SK-N-SH (cell line): ENCODE measurements around the gene BRINP2. TPM values are rescaled to one million over a fixed set of nuclear protein-coding genes. Genes with fewer than 3 reads are reported as not detected.

Experiments used
- CTCF ChIA-PET: fragments of 300-600, 350-600 bp; formaldehyde crosslinking; extraction: SDS; loops from one replicate; lab custom pipeline; 2021; lab: Yijun Ruan, JAX
- POLR2A ChIA-PET: fragments of 350-600 bp; sonication (Branson Sonifier 250); formaldehyde crosslinking; extraction: SDS; loops from one replicate; lab custom pipeline; 2020; ENCODE audit warnings: antibody characterized with exemption, inconsistent platforms; lab: Yijun Ruan, JAX
- DNase-seq: peaks from one replicate; pipeline ENCODE4 v3.0.0; 2012
- H2AFZ ChIP-seq: fragments of 200-600 bp; sonication (generic); 2 replicates; pipeline ENCODE4 v1.8.1; 2016; ENCODE audit warnings: antibody characterized with exemption, mild to moderate bottlenecking, low read depth
- H3F3A ChIP-seq: fragments of 200-600 bp; sonication (generic); replicated peaks from 2 replicates; pipeline ENCODE3; 2016; ENCODE audit warnings: antibody characterized with exemption, mild to moderate bottlenecking; ENCODE audit not compliant: insufficient read depth
- H3K27ac ChIP-seq, 2 experiments: fragments of 200-500 bp in 1 of 2; fragments of 200-600 bp in 1 of 2; sonication (Bioruptor generic) in 1 of 2; sonication (generic), shearing (Covaris generic) in 1 of 2; 2 replicates each; pipeline versions ENCODE4 v1.5.1 to v1.6.1; 2014 to 2016; ENCODE audit warnings: low read depth in 2 of 2, inconsistent platforms in 1 of 2, low read length in 1 of 2, mild to moderate bottlenecking in 1 of 2, mixed read lengths in 1 of 2
- H3K27me3 ChIP-seq: fragments of 200-600 bp; sonication (generic), shearing (Covaris generic); 2 replicates; pipeline ENCODE4 v1.6.1; 2016; ENCODE audit warnings: mixed run types; ENCODE audit not compliant: insufficient read depth
- H3K36me3 ChIP-seq, 2 experiments: fragments of 200-500 bp in 1 of 2; fragments of 200-600 bp in 1 of 2; sonication (Bioruptor generic) in 1 of 2; sonication (generic) in 1 of 2; replicated peaks in 1 of 2; 2 replicates each; pipeline versions ENCODE3 to v1.5.1; 2014 to 2016; ENCODE audit warnings: low read length in 1 of 2, mild to moderate bottlenecking in 1 of 2; ENCODE audit not compliant: insufficient read depth in 2 of 2, control insufficient read depth in 1 of 2
- H3K4me1 ChIP-seq, 2 experiments: fragments of 200-500 bp in 1 of 2; fragments of 200-600 bp in 1 of 2; sonication (Bioruptor generic) in 1 of 2; sonication (generic), shearing (Covaris generic) in 1 of 2; 2 replicates each; pipeline versions ENCODE4 v1.5.1 to v1.6.1; 2014 to 2016; ENCODE audit warnings: low read depth in 1 of 2, low read length in 1 of 2, mixed run types in 1 of 2; ENCODE audit not compliant: insufficient read depth in 2 of 2, control insufficient read depth in 1 of 2
- H3K4me2 ChIP-seq: fragments of 200-600 bp; sonication (generic), shearing (Covaris generic); 2 replicates; pipeline ENCODE4 v1.6.1; 2017; ENCODE audit warnings: mixed run types
- H3K4me3 ChIP-seq, 2 experiments: fragments of 200-500 bp in 1 of 2; fragments of 200-600 bp in 1 of 2; sonication (Bioruptor generic) in 1 of 2; sonication (generic), shearing (Covaris generic) in 1 of 2; 2 replicates each; pipeline versions ENCODE4 v1.5.1 to v1.8.1; 2014 to 2016; ENCODE audit warnings: low read depth in 2 of 2, inconsistent platforms in 1 of 2, low read length in 1 of 2, mild to moderate bottlenecking in 1 of 2, mixed read lengths in 1 of 2, moderate library complexity in 1 of 2
- H3K79me2 ChIP-seq: fragments of 200-600 bp; sonication (generic); 2 replicates; pipeline ENCODE4 v1.8.1; 2017; ENCODE audit warnings: mild to moderate bottlenecking; ENCODE audit not compliant: insufficient read depth
- H3K9ac ChIP-seq: fragments of 200-600 bp; sonication (generic); 2 replicates; pipeline ENCODE4 v1.6.1; 2017; ENCODE audit warnings: mixed run types
- H3K9me2 ChIP-seq: fragments of 200-600 bp; sonication (generic); 2 replicates; pipeline ENCODE4 v1.6.1; 2017; ENCODE audit warnings: mixed run types
- H3K9me3 ChIP-seq: fragments of 200-600 bp; sonication (generic); 2 replicates; pipeline ENCODE4 v1.6.1; 2017; ENCODE audit warnings: mixed run types, mild to moderate bottlenecking, moderate library complexity
- H4K20me1 ChIP-seq: fragments of 200-600 bp; sonication (generic); 2 replicates; pipeline ENCODE4 v1.6.1; 2017; ENCODE audit warnings: mild to moderate bottlenecking, mixed run types; ENCODE audit not compliant: insufficient read depth
- ELF1 ChIP-seq: IDR thresholded peaks from 2 replicates; pipeline ENCODE4 v1.4.0; 2012
- FOXJ3 ChIP-seq: sonication (generic); formaldehyde crosslinking; IDR thresholded peaks from 2 replicates; pipeline ENCODE4 v1.5.1; 2020; ENCODE audit warnings: mild to moderate bottlenecking, missing genetic modification reagents
- FOXM1 ChIP-seq: IDR thresholded peaks from 2 replicates; pipeline ENCODE4 v1.4.0; 2012; ENCODE audit warnings: low read depth, mild to moderate bottlenecking
- GATA2 ChIP-seq: sonication (generic); formaldehyde crosslinking; IDR thresholded peaks from 2 replicates; pipeline ENCODE4 v1.5.0; 2020; ENCODE audit warnings: mild to moderate bottlenecking, missing genetic modification reagents
- MXI1 ChIP-seq: IDR thresholded peaks from 2 replicates; pipeline ENCODE4 v1.6.1; 2012; ENCODE audit warnings: mild to moderate bottlenecking, low read depth, low read length, improper control_type of control experiment
- NRF1 ChIP-seq: IDR thresholded peaks from 2 replicates; pipeline ENCODE4 v1.6.1; 2012; ENCODE audit warnings: low read depth, mild to moderate bottlenecking, low read length
- RAD21 ChIP-seq: IDR thresholded peaks from 2 replicates; pipeline ENCODE4 v1.6.1; 2012; ENCODE audit warnings: mild to moderate bottlenecking, low read length
- RFX5 ChIP-seq: IDR thresholded peaks from 2 replicates; pipeline ENCODE4 v1.6.1; 2012; ENCODE audit warnings: mild to moderate bottlenecking, improper control_type of control experiment, low read length
- SIN3A ChIP-seq: IDR thresholded peaks from 2 replicates; pipeline ENCODE4 v1.6.1; 2012; ENCODE audit warnings: low read depth, mild to moderate bottlenecking, low read length, moderate library complexity, borderline replicate concordance
- TAF1 ChIP-seq: IDR thresholded peaks from 2 replicates; pipeline ENCODE4 v1.6.1; 2012; ENCODE audit warnings: low read depth, mild to moderate bottlenecking, low read length, moderate library complexity, borderline replicate concordance
- YY1 ChIP-seq: IDR thresholded peaks from 2 replicates; pipeline ENCODE4 v1.4.0; 2012; ENCODE audit warnings: low read depth, mild to moderate bottlenecking
- WGBS: methylation state at CpG from one replicate; pipeline ENCODE4 v1.1.6; 2017; ENCODE audit warnings: low lambda C conversion rate; 5-methylcytosine and 5-hydroxymethylcytosine counted together
- polyA plus RNA-seq, 3 experiments: library from polyadenylated mRNA; depleted of rRNA; stranded (reverse); fragments of >200 nt; gene quantifications; 2 replicates each; pipeline ENCODE4 v1.2.3, GENCODE V29; 2012
- TF ChIP-seq, protein P1 (sequence below): IDR thresholded peaks from 2 replicates; pipeline ENCODE4 v1.4.0; 2012; ENCODE audit warnings: low read depth, borderline replicate concordance
- TF ChIP-seq, protein P2 (sequence below): IDR thresholded peaks from 2 replicates; pipeline ENCODE4 v1.4.0; 2012; ENCODE audit warnings: low read depth
- TF ChIP-seq, protein P3 (sequence below): IDR thresholded peaks from 2 replicates; pipeline ENCODE4; 2012
- TF ChIP-seq, protein P4 (sequence below): fragments of 150-350 bp; IDR thresholded peaks from 2 replicates; pipeline ENCODE4 v1.6.1; 2016; ENCODE audit warnings: mild to moderate bottlenecking, low read depth, low read length

The BRINP2 gene
- polyA plus RNA-seq, 1 of the 3 experiments (the other 2 are of a cell fraction) = 0.12 TPM

DNA sequence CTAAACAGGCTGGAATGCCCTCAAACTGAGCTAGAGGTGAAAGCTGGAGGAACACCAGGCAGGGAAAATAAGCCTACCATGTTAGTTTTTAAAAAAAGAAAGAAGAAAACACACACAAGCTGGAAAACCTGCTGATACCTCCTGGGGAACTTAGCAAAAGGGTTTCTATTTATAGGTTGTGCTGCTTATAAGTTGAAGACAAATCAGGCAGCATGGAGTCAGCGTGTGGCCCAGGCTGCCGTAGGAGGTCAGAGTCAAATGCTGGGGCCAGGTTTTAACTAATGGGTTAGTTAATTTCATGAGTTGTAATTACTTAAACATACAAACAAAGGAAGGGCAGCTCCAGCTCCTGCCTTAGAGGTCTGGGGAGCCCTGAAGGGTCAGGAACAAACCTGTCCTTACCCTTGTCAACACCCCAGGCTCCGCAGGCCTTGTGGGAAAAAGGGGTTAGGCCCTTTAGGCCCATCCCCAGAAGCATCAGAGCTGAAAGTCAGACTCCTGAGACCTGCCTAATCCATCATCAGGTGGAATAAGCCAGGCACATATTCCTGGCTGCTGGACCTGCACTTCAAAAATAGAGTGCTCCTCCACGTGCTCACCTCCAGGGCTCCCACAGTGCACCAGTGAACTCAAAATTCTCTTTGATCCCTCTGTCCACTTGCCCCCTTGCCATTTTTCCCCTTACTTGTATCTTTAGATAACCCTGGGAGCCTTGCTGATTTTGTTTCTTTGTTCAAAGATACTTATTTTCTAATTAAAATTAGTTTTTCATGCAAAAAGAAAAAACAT lies 59.7 kb downstream of the BRINP2 start:
- Histone ChIP-seq H3K27me3 (no peaks in the 10 kb centered on the region), H3K79me2 (no peaks in the 10 kb centered on the region), H3K27ac (no peak overlapping the region), H3K9me2 (no peaks in the 10 kb centered on the region), H3K36me3 (peaks cover 0 to 3% of the 10 kb centered on the region in 2 experiments), H3K4me2 (no peak overlapping the region), H3F3A (no peaks in the 10 kb centered on the region), H2AFZ (no peak overlapping the region), H3K9ac (no peak overlapping the region), H4K20me1 (no peaks in the 10 kb centered on the region), H3K4me3 (no peak overlapping the region), H3K4me1 (peaks cover 0 to 14% of the 10 kb centered on the region in 2 experiments; a peak in 1 of 4 replicates), H3K9me3 (no peaks in the 10 kb centered on the region)
- WGBS = 54% methylated on average over 3 of the region's 4 CpGs
- ChIA-PET POLR2A (no interaction called here), CTCF (interaction anchor here (1.6 kb wide), 1 partner anchor 49 kb away, joined by 4 read pairs; no protein-coding TSS in a partner anchor)
- no peak for DNase-seq
- TF ChIP-seq TAF1 = no peak
- no peak for TF ChIP-seq FOXJ3 (CRISPR knock-in tag)
- TF ChIP-seq, protein P1, sequence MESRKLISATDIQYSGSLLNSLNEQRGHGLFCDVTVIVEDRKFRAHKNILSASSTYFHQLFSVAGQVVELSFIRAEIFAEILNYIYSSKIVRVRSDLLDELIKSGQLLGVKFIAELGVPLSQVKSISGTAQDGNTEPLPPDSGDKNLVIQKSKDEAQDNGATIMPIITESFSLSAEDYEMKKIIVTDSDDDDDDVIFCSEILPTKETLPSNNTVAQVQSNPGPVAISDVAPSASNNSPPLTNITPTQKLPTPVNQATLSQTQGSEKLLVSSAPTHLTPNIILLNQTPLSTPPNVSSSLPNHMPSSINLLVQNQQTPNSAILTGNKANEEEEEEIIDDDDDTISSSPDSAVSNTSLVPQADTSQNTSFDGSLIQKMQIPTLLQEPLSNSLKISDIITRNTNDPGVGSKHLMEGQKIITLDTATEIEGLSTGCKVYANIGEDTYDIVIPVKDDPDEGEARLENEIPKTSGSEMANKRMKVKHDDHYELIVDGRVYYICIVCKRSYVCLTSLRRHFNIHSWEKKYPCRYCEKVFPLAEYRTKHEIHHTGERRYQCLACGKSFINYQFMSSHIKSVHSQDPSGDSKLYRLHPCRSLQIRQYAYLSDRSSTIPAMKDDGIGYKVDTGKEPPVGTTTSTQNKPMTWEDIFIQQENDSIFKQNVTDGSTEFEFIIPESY = no peak

DNA sequence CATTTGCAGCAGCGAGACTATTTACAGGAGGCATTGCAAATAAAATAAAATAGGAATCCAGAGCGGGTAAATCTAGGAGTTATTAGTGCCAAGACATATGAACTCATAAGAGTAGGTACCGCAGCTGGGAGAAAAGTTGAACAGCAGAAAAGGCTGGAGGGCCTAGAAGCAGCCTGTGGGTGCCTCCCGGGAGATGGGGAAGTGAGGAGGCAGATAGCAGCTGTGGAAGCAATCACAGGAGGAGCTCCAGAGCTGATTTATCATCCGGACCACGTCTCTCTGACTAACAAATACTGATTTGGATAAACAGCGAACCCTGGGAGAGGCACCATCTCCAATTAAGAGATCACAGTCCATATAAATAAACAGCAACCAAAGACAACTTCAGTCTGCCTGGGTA lies 64.6 kb downstream of the BRINP2 start:
- no peak for DNase-seq
- Histone ChIP-seq H3K9me2 (no peaks in the 10 kb centered on the region), H3K36me3 (peaks cover 0 to 2% of the 10 kb centered on the region in 2 experiments), H3K4me1 (peaks cover 0 to 2% of the 10 kb centered on the region in 2 experiments; a peak in 1 of 4 replicates), H2AFZ (no peak overlapping the region), H3K9me3 (no peaks in the 10 kb centered on the region), H3F3A (no peaks in the 10 kb centered on the region), H3K27me3 (no peaks in the 10 kb centered on the region), H4K20me1 (no peaks in the 10 kb centered on the region), H3K9ac (no peak overlapping the region), H3K27ac (no peak overlapping the region), H3K4me3 (no peak overlapping the region), H3K4me2 (no peak overlapping the region), H3K79me2 (no peaks in the 10 kb centered on the region)
- TF ChIP-seq, protein P2, sequence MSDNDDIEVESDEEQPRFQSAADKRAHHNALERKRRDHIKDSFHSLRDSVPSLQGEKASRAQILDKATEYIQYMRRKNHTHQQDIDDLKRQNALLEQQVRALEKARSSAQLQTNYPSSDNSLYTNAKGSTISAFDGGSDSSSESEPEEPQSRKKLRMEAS = no peak
- TF ChIP-seq RAD21 (no peak), MXI1 (no peak), TAF1 (no peak), YY1 (no peak), FOXJ3 (CRISPR knock-in tag) (no peak), NRF1 (no peak), RFX5 (no peak), SIN3A (no peak), ELF1 (no peak), FOXM1 (no peak), GATA2 (CRISPR knock-in tag) (no peak)
- TF ChIP-seq, protein P3, sequence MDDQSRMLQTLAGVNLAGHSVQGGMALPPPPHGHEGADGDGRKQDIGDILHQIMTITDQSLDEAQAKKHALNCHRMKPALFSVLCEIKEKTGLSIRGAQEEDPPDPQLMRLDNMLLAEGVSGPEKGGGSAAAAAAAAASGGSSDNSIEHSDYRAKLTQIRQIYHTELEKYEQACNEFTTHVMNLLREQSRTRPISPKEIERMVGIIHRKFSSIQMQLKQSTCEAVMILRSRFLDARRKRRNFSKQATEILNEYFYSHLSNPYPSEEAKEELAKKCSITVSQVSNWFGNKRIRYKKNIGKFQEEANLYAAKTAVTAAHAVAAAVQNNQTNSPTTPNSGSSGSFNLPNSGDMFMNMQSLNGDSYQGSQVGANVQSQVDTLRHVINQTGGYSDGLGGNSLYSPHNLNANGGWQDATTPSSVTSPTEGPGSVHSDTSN = no peak
- TF ChIP-seq, protein P4, sequence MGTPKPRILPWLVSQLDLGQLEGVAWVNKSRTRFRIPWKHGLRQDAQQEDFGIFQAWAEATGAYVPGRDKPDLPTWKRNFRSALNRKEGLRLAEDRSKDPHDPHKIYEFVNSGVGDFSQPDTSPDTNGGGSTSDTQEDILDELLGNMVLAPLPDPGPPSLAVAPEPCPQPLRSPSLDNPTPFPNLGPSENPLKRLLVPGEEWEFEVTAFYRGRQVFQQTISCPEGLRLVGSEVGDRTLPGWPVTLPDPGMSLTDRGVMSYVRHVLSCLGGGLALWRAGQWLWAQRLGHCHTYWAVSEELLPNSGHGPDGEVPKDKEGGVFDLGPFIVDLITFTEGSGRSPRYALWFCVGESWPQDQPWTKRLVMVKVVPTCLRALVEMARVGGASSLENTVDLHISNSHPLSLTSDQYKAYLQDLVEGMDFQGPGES = no peak
- TF ChIP-seq, protein P1 = no peak
- CTCF ChIA-PET = interaction anchor here (1.2 to 1.3 kb wide), 2 partner anchors 10 to 21 kb away, joined by 3 read pairs; no protein-coding TSS in a partner anchor
- 48% methylated on average over 7 of the region's 7 CpGs for WGBS
- POLR2A ChIA-PET = no interaction called here
